ENCODE data around the gene DNMBP. TPM values are rescaled to one million over a fixed set of nuclear protein-coding genes. Genes with fewer than 3 reads are reported as not detected.

DNMBP gene
- polyA plus RNA-seq, 1 experiment, result 16.3 TPM

GRCh38 chr10:99888622-99889021, 121.1 kb downstream of the DNMBP start:
- TF ChIP-seq, protein P1, sequence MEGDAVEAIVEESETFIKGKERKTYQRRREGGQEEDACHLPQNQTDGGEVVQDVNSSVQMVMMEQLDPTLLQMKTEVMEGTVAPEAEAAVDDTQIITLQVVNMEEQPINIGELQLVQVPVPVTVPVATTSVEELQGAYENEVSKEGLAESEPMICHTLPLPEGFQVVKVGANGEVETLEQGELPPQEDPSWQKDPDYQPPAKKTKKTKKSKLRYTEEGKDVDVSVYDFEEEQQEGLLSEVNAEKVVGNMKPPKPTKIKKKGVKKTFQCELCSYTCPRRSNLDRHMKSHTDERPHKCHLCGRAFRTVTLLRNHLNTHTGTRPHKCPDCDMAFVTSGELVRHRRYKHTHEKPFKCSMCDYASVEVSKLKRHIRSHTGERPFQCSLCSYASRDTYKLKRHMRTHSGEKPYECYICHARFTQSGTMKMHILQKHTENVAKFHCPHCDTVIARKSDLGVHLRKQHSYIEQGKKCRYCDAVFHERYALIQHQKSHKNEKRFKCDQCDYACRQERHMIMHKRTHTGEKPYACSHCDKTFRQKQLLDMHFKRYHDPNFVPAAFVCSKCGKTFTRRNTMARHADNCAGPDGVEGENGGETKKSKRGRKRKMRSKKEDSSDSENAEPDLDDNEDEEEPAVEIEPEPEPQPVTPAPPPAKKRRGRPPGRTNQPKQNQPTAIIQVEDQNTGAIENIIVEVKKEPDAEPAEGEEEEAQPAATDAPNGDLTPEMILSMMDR (IDR thresholded peaks at IDR 0.05; ENCODE audit: insufficient read depth, low read depth, low read length), result no peak
- Histone ChIP-seq H3K4me3 (ENCODE audit: low read depth, low read length) (no peak overlapping the region), H3K27me3 (ENCODE audit: control insufficient read depth, insufficient read depth, low read length) (no peaks in the 10 kb centered on the region), H3K36me3 (ENCODE audit: control insufficient read depth, insufficient read depth, low read length) (peaks cover 20% of the 10 kb centered on the region)
- ChIA-PET POLR2A (no interaction called here), CTCF (interaction anchor here (0.6 to 1.5 kb wide), 4 partner anchors 15 to 157 kb away, joined by 3 read pairs; no protein-coding TSS in a partner anchor)
- no peak for DNase-seq (ENCODE audit: low read depth)

GRCh38 chr10:99883523-99883922, 126.2 kb downstream of the DNMBP start:
- POLR2A ChIA-PET, result no interaction called here
- CTCF ChIA-PET, result interaction anchor here (1.3 kb wide), 1 partner anchor 33 kb away, joined by 3 read pairs; no protein-coding TSS in a partner anchor
- H3K4me3 ChIP-seq (ENCODE audit: low read depth, low read length), result no peak overlapping the region
- H3K36me3 ChIP-seq (ENCODE audit: control insufficient read depth, insufficient read depth, low read length), result peaks cover 39% of the 10 kb centered on the region
- no peak for DNase-seq (ENCODE audit: low read depth)
- TF ChIP-seq, protein P1 (IDR thresholded peaks at IDR 0.05; ENCODE audit: insufficient read depth, low read depth, low read length), result no peak
- H3K27me3 ChIP-seq (ENCODE audit: control insufficient read depth, insufficient read depth, low read length), result no peaks in the 10 kb centered on the region

GRCh38 chr10:99881371-99881770, 128.4 kb downstream of the DNMBP start:
- no peak for DNase-seq (ENCODE audit: low read depth)
- no peaks in the 10 kb centered on the region for H3K27me3 ChIP-seq (ENCODE audit: control insufficient read depth, insufficient read depth, low read length)
- H3K36me3 ChIP-seq (ENCODE audit: control insufficient read depth, insufficient read depth, low read length), result peaks cover 49% of the 10 kb centered on the region
- ChIA-PET CTCF (interaction anchor here (1.0 kb wide), 2 partner anchors 22 to 128 kb away, joined by 3 read pairs; partner anchors contain the start of gene DNMBP), POLR2A (no interaction called here)
- H3K4me3 ChIP-seq (ENCODE audit: low read depth, low read length), result no peak overlapping the region
- TF ChIP-seq, protein P1 (IDR thresholded peaks at IDR 0.05; ENCODE audit: insufficient read depth, low read depth, low read length), result no peak

DNA sequence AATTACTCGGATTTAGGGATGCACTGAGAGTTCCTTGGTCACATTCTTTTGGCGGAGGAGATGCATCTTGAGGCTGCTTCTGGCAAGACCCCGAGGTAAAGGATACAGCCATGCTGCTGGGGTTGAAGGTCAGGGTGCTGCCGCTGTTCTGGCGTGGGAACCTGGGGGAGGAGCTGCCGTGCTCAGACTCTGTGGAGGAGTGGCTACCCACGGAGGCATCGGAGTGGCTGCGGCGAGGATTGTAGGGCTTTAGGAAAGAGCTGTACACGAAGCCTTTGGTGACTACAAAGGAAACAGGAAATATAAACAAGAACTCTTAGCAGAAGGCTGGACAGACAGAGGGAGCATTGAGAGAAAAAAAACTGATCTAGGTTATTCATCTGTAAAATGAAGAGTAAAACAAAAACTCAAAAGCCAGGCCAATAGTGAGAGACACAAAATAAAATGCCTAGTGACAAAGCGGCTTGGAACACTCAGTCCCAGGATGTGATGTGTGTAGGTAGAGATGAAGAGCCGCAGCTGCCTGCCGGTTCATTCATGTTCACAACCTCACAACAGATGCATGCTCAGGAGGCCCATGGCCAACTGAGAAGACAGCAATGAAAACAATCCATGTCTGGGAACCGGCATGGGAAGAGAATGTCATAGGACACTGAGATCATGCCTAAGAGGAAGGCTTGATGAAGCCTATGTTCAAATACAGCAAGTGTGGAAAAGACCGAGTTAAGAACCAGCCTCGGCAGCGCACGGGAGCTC, 129.5 kb downstream of the DNMBP start:
- DNase-seq (ENCODE audit: low read depth), result no peak
- CTCF ChIA-PET, result interaction anchor here (1.0 kb wide), 1 partner anchor 21 kb away, joined by 3 read pairs; no protein-coding TSS in a partner anchor
- H3K4me3 ChIP-seq (ENCODE audit: low read depth, low read length), result no peak overlapping the region
- H3K27me3 ChIP-seq (ENCODE audit: control insufficient read depth, insufficient read depth, low read length), result no peaks in the 10 kb centered on the region
- peaks cover 41% of the 10 kb centered on the region for H3K36me3 ChIP-seq (ENCODE audit: control insufficient read depth, insufficient read depth, low read length)
- POLR2A ChIA-PET, result no interaction called here
- TF ChIP-seq, protein P1 (IDR thresholded peaks at IDR 0.05; ENCODE audit: insufficient read depth, low read depth, low read length), result no peak

DNA sequence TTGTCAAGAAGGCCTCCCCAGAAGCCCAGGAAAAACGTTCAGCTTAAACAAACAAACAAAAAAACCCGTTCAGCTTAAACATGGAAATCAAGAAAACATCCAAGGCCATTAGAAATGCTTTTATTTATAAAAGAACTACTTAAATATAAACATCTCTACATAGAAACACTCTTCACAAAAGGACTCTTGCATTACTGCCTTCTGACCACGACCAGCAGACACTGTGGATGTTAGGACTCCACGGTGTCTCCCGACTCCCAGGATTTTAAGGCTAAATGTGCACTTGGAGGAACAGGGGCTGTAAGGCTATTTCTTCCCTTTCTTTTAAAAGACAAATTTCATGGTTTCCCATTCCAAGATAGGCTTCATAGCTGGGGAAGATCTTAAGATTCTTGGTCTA, 134.3 kb downstream of the DNMBP start:
- POLR2A ChIA-PET, result no interaction called here
- no peak for DNase-seq (ENCODE audit: low read depth)
- no peak overlapping the region for H3K4me3 ChIP-seq (ENCODE audit: low read depth, low read length)
- CTCF ChIA-PET, result interaction anchor here (0.8 to 0.9 kb wide), 2 partner anchors 9 to 134 kb away, joined by 3 read pairs; partner anchors contain the start of gene DNMBP
- H3K36me3 ChIP-seq (ENCODE audit: control insufficient read depth, insufficient read depth, low read length), result peaks cover 29% of the 10 kb centered on the region
- TF ChIP-seq, protein P1 (IDR thresholded peaks at IDR 0.05; ENCODE audit: insufficient read depth, low read depth, low read length), result no peak
- H3K27me3 ChIP-seq (ENCODE audit: control insufficient read depth, insufficient read depth, low read length), result no peaks in the 10 kb centered on the region

Measured in BJ (cell line).